Stimulated activated CD4-positive, alpha-beta T cell treated with anti-CD3 and anti-CD28 coated beads, Interleukin-4, amount 100 ng/mL, for 1 hour (primary cell): Measurements from ENCODE around the gene CIRBP.
"Not testable (repeated sequence)": the region's sequence is repeated elsewhere in the genome, so short reads cannot be mapped to it uniquely, and the experiment has no call there.

Source experiments
- DNase-seq: peaks from one replicate; pipeline ENCODE4 v3.0.0-alpha.2; 2020

Gene CIRBP

GRCh38 chr19:1316466-1316865 is 47.3 kb downstream of the CIRBP start:
- no peak for DNase-seq

GRCh38 chr19:1317274-1318003 is 48.3 kb downstream of the CIRBP start:
- DNase-seq, result no peak

GRCh38 chr19:1318678-1319471 is 49.7 kb downstream of the CIRBP start:
- no peak for DNase-seq

GRCh38 chr19:1320282-1320650 is 51.1 kb downstream of the CIRBP start:
- not testable (repeated sequence) for DNase-seq

- DNase-seq, result no peak
Measured at GRCh38 chr19:1321539-1321938, 52.4 kb downstream of the CIRBP start.

GRCh38 chr19:1322198-1322981 is 53.3 kb downstream of the CIRBP start:
- DNase-seq, result no peak

- DNase-seq, result no peak
Measured at GRCh38 chr19:1324249-1324805, 55.2 kb downstream of the CIRBP start.
